Measurements from ENCODE around the gene VPS25. TPM values are rescaled to one million over a fixed set of nuclear protein-coding genes. Genes with fewer than 3 reads are reported as not detected.

VPS25 gene
- total RNA-seq, 1 experiment from 2014 or later, result 48.4 TPM

GRCh38 chr17:42792545-42792944, 19.3 kb downstream of the VPS25 start:
- DNase-seq, result no peak
- intact Hi-C loops (cut with micrococcal nuclease; ENCODE audit: unreplicated experiment), result no loop called here
- Histone ChIP-seq H3F3A (ENCODE audit: insufficient read depth, low read depth) (peaks cover 15% of the 10 kb centered on the region), H3K36me3 (ENCODE audit: low read depth) (peaks cover 6% of the 10 kb centered on the region; the same call in 1 of the 2 replicates), H3K4me1 (replicated peaks; ENCODE audit: insufficient read depth) (peaks cover 7% of the 10 kb centered on the region), H3K79me2 (ENCODE audit: low read depth) (peaks cover 14% of the 10 kb centered on the region), H4K20me1 (ENCODE audit: insufficient read depth) (no peaks in the 10 kb centered on the region), H3K4me2 (no peak overlapping the region), H3K9me3 (ENCODE audit: insufficient read depth, low read depth) (no peaks in the 10 kb centered on the region), H3K4me3 (no peak overlapping the region), H3K27ac (no peak overlapping the region), H3K27me3 (ENCODE audit: insufficient read depth, low read depth) (no peaks in the 10 kb centered on the region), H2AFZ (no peak overlapping the region), H3K9me2 (ENCODE audit: insufficient read depth) (no peaks in the 10 kb centered on the region)
- POLR2A ChIA-PET (ENCODE audit: unreplicated experiment), result no interaction called here
- BruUV-seq (replicated peaks), result no TSS peak
- TF ChIP-seq EZH2 (IDR thresholded peaks at IDR 0.05; ENCODE audit: low read depth), result no peak
- no peak for TF ChIP-seq CTCF (conservative IDR thresholded peaks at IDR 0.05)
- CTCF ChIA-PET, result no interaction called here

GRCh38 chr17:42795061-42795460, 21.8 kb downstream of the VPS25 start:
- ChIA-PET POLR2A (ENCODE audit: unreplicated experiment) (no interaction called here), CTCF (interaction anchor here (0.5 kb wide), 1 partner anchor 18 kb away, joined by 3 read pairs; no protein-coding TSS in a partner anchor)
- no peak overlapping the region for H3K4me3 ChIP-seq
- no peak for DNase-seq
- H3K4me1 ChIP-seq (replicated peaks; ENCODE audit: insufficient read depth), result peaks cover 12% of the 10 kb centered on the region
- peaks cover 6% of the 10 kb centered on the region; the same call in 1 of the 2 replicates for H3K36me3 ChIP-seq (ENCODE audit: low read depth)
- H3K9me3 ChIP-seq (ENCODE audit: insufficient read depth, low read depth), result no peaks in the 10 kb centered on the region
- peaks cover 15% of the 10 kb centered on the region for H3F3A ChIP-seq (ENCODE audit: insufficient read depth, low read depth)
- no TSS peak for BruUV-seq (replicated peaks)
- H3K4me2 ChIP-seq, result no peak overlapping the region
- no peaks in the 10 kb centered on the region for H3K9me2 ChIP-seq (ENCODE audit: insufficient read depth)
- no peaks in the 10 kb centered on the region for H3K27me3 ChIP-seq (ENCODE audit: insufficient read depth, low read depth)
- H3K79me2 ChIP-seq (ENCODE audit: low read depth), result peaks cover 22% of the 10 kb centered on the region
- TF ChIP-seq CTCF (conservative IDR thresholded peaks at IDR 0.05), result no peak
- TF ChIP-seq EZH2 (IDR thresholded peaks at IDR 0.05; ENCODE audit: low read depth), result no peak
- no peak overlapping the region for H2AFZ ChIP-seq
- intact Hi-C loops (cut with micrococcal nuclease; ENCODE audit: unreplicated experiment), result no loop called here
- no peak overlapping the region for H3K27ac ChIP-seq
- no peaks in the 10 kb centered on the region for H4K20me1 ChIP-seq (ENCODE audit: insufficient read depth)

GRCh38 chr17:42795465-42795864, 22.2 kb downstream of the VPS25 start:
- DNase-seq, result no peak
- H2AFZ ChIP-seq, result no peak overlapping the region
- peaks cover 22% of the 10 kb centered on the region for H3K79me2 ChIP-seq (ENCODE audit: low read depth)
- CTCF ChIA-PET, result interaction anchor here (0.5 kb wide), 1 partner anchor 18 kb away, joined by 3 read pairs; no protein-coding TSS in a partner anchor
- BruUV-seq (replicated peaks), result no TSS peak
- TF ChIP-seq EZH2 (IDR thresholded peaks at IDR 0.05; ENCODE audit: low read depth), result no peak
- H3K9me3 ChIP-seq (ENCODE audit: insufficient read depth, low read depth), result no peaks in the 10 kb centered on the region
- no peaks in the 10 kb centered on the region for H4K20me1 ChIP-seq (ENCODE audit: insufficient read depth)
- no peaks in the 10 kb centered on the region for H3K9me2 ChIP-seq (ENCODE audit: insufficient read depth)
- H3K27ac ChIP-seq, result no peak overlapping the region
- no peak overlapping the region for H3K4me2 ChIP-seq
- H3K4me3 ChIP-seq, result no peak overlapping the region
- intact Hi-C loops (cut with micrococcal nuclease; ENCODE audit: unreplicated experiment), result no loop called here
- H3K27me3 ChIP-seq (ENCODE audit: insufficient read depth, low read depth), result no peaks in the 10 kb centered on the region
- peaks cover 6% of the 10 kb centered on the region; the same call in 1 of the 2 replicates for H3K36me3 ChIP-seq (ENCODE audit: low read depth)
- H3F3A ChIP-seq (ENCODE audit: insufficient read depth, low read depth), result peaks cover 15% of the 10 kb centered on the region
- H3K4me1 ChIP-seq (replicated peaks; ENCODE audit: insufficient read depth), result peaks cover 12% of the 10 kb centered on the region
- POLR2A ChIA-PET (ENCODE audit: unreplicated experiment), result interaction anchor here (0.6 kb wide), 1 partner anchor 23 kb away, joined by 4 read pairs; no protein-coding TSS in a partner anchor

Measured in PC-9 (cell line).